ENCODE measurements around the gene ZCCHC24.

The ZCCHC24 gene

GRCh38 chr10:79407811-79408795 lies 37.3 kb downstream of the ZCCHC24 start:
- TF ChIP-seq CTCF (IDR thresholded peaks at IDR 0.05), result no peak
- Histone ChIP-seq H3K4me3 (ENCODE audit: low read depth in 1 of 2, low read length in 1 of 2) (no peak overlapping the region), H3K9me3 (no peaks in the 10 kb centered on the region), H3K4me1 (ENCODE audit: control insufficient read depth in 1 of 2, insufficient read depth in 1 of 2, low read depth in 1 of 2, low read length in 1 of 2) (peaks cover 2 to 5% of the 10 kb centered on the region in 2 experiments), H3K27ac (no peak overlapping the region), H3K36me3 (no peaks in the 10 kb centered on the region), H3K27me3 (peaks cover 68% of the 10 kb centered on the region)

GRCh38 chr10:79407423-79407796 lies 38.0 kb downstream of the ZCCHC24 start:
- H3K36me3 ChIP-seq, result no peaks in the 10 kb centered on the region
- no peak overlapping the region for H3K27ac ChIP-seq
- peaks cover 0 to 2% of the 10 kb centered on the region in 2 experiments for H3K4me1 ChIP-seq (ENCODE audit: control insufficient read depth in 1 of 2, insufficient read depth in 1 of 2, low read depth in 1 of 2, low read length in 1 of 2)
- peaks cover 75% of the 10 kb centered on the region for H3K27me3 ChIP-seq
- H3K9me3 ChIP-seq, result no peaks in the 10 kb centered on the region
- no peak for TF ChIP-seq CTCF (IDR thresholded peaks at IDR 0.05)
- H3K4me3 ChIP-seq (ENCODE audit: low read depth in 1 of 2, low read length in 1 of 2), result no peak overlapping the region

- no peak overlapping the region for H3K4me3 ChIP-seq (ENCODE audit: low read depth in 1 of 2, low read length in 1 of 2)
- TF ChIP-seq CTCF (IDR thresholded peaks at IDR 0.05), result no peak
- H3K27ac ChIP-seq, result no peak overlapping the region
These were observed 38.6 kb downstream of the ZCCHC24 start for GRCh38 chr10:79406683-79407422.

GRCh38 chr10:79405995-79406515 lies 39.4 kb downstream of the ZCCHC24 start:
- Histone ChIP-seq H3K9me3 (no peaks in the 10 kb centered on the region), H3K27ac (no peak overlapping the region), H3K4me3 (ENCODE audit: low read depth in 1 of 2, low read length in 1 of 2) (no peak overlapping the region), H3K27me3 (peaks cover 85% of the 10 kb centered on the region), H3K36me3 (no peaks in the 10 kb centered on the region), H3K4me1 (ENCODE audit: control insufficient read depth in 1 of 2, insufficient read depth in 1 of 2, low read depth in 1 of 2, low read length in 1 of 2) (peaks cover 0 to 2% of the 10 kb centered on the region in 2 experiments)
- TF ChIP-seq CTCF (IDR thresholded peaks at IDR 0.05), result no peak

More at GRCh38 chr10:79406683-79407422, 38.6 kb downstream of the ZCCHC24 start:
- Histone ChIP-seq H3K4me1 (ENCODE audit: control insufficient read depth in 1 of 2, insufficient read depth in 1 of 2, low read depth in 1 of 2, low read length in 1 of 2) (peaks cover 0 to 2% of the 10 kb centered on the region in 2 experiments), H3K27me3 (peaks cover 78% of the 10 kb centered on the region), H3K36me3 (no peaks in the 10 kb centered on the region), H3K9me3 (no peaks in the 10 kb centered on the region)

- H3K4me1 ChIP-seq (ENCODE audit: control insufficient read depth in 1 of 2, insufficient read depth in 1 of 2, low read depth in 1 of 2, low read length in 1 of 2), result peaks cover 0 to 2% of the 10 kb centered on the region in 2 experiments
- H3K36me3 ChIP-seq, result no peaks in the 10 kb centered on the region
- H3K4me3 ChIP-seq (ENCODE audit: low read depth in 1 of 2, low read length in 1 of 2), result no peak overlapping the region
- H3K9me3 ChIP-seq, result no peaks in the 10 kb centered on the region
- no peak for TF ChIP-seq CTCF (IDR thresholded peaks at IDR 0.05)
- H3K27me3 ChIP-seq, result peaks cover 91% of the 10 kb centered on the region
- no peak overlapping the region for H3K27ac ChIP-seq
These were observed 40.0 kb downstream of the ZCCHC24 start for GRCh38 chr10:79405221-79405994.
